AG04449 (cell line): ENCODE results near the gene PLXDC2.
"Not testable (repeated sequence)": the region's sequence is repeated elsewhere in the genome, so short reads cannot be mapped to it uniquely, and the experiment has no call there.

Source experiments
- CTCF ChIA-PET: fragments of 350-600 bp; formaldehyde crosslinking; extraction: SDS; loops from one replicate; lab custom pipeline; 2021; ENCODE audit warnings: antibody characterized with exemption; lab: Yijun Ruan, JAX
- POLR2A ChIA-PET: fragments of 400-600, 350-600 bp; formaldehyde crosslinking; extraction: SDS; loops from one replicate; lab custom pipeline; 2020; ENCODE audit warnings: antibody characterized with exemption, inconsistent platforms; lab: Yijun Ruan, JAX
- DNase-seq: peaks from one replicate; pipeline ENCODE4 v3.0.0-alpha.2; 2010; ENCODE audit warnings: low read depth, low spot score
- H3K4me3 ChIP-seq: 2 replicates; pipeline ENCODE4 v1.5.1; 2011; ENCODE audit warnings: low read depth, mild to moderate bottlenecking, control low read depth, low read length
- TF ChIP-seq, protein P1 (sequence below): IDR thresholded peaks from one replicate; pipeline ENCODE4 v1.5.1; 2011; ENCODE audit warnings: mild to moderate bottlenecking, moderate library complexity, low read length, control low read depth, inconsistent platforms; ENCODE audit not compliant: insufficient read depth; ENCODE audit errors: missing control alignments

The PLXDC2 gene

DNA sequence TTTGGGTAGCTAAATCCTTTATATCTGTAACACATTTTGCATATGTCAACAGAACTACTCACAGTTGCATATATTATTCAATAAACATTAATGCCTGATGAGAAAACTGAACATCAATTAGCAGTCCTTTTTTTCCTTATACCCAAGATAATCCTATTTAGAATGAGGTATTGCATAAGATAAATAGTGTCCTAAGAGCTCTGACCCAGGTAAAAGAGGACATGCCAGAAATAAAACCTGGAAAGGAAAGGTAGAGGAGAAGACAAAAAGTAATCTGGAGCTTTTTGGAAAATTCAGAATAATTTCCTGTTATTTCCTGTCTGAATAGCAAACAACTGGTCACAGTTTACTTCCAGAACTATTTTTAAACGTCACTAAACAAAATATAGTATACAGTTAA, 204.4 kb downstream of the PLXDC2 start:
- ChIA-PET POLR2A (no interaction called here), CTCF (no interaction called here)
- DNase-seq = no peak
- no peak overlapping the region for H3K4me3 ChIP-seq
- TF ChIP-seq, protein P1, sequence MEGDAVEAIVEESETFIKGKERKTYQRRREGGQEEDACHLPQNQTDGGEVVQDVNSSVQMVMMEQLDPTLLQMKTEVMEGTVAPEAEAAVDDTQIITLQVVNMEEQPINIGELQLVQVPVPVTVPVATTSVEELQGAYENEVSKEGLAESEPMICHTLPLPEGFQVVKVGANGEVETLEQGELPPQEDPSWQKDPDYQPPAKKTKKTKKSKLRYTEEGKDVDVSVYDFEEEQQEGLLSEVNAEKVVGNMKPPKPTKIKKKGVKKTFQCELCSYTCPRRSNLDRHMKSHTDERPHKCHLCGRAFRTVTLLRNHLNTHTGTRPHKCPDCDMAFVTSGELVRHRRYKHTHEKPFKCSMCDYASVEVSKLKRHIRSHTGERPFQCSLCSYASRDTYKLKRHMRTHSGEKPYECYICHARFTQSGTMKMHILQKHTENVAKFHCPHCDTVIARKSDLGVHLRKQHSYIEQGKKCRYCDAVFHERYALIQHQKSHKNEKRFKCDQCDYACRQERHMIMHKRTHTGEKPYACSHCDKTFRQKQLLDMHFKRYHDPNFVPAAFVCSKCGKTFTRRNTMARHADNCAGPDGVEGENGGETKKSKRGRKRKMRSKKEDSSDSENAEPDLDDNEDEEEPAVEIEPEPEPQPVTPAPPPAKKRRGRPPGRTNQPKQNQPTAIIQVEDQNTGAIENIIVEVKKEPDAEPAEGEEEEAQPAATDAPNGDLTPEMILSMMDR = no peak

DNA sequence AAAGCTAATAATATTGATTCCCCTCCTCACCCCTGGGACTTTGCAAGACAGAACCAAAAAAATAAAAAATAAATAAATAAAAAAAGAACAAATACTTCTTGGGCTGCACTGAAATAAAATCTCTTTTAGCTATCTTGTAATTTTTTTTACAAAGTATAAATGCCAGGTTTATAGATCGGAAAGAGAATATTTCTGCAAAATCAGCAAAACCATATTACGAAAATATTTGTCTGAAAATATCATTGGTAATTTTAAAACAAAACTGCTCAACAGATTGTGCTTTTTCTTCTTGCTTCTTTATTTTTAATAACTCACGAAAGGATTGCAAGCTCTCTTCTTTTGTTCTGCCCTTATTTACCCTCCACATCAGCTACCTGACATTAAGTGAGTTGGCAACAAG, 213.3 kb downstream of the PLXDC2 start:
- ChIA-PET CTCF (no interaction called here), POLR2A (no interaction called here)
- TF ChIP-seq, protein P1 = no peak
- no peak overlapping the region for H3K4me3 ChIP-seq
- no peak for DNase-seq

DNA sequence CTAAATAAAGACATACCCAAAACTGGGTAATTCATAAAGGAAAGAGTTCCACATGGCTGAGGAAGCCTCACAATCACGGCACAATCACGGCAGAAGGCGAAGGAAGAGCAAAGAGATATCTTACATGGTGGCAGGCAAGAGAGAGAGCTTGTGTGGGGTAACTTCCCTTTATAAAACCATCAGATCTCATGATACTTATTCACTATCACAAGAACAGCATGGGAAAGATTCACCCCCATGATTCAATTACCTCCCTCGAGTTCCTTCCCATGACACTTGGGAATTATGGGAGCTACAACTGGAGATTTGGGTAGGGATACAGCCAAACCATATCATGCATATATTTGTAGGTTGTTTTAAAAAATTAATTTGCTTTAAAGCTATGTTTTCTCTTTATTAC, 217.2 kb downstream of the PLXDC2 start:
- CTCF ChIA-PET = no interaction called here
- POLR2A ChIA-PET = no interaction called here

DNA sequence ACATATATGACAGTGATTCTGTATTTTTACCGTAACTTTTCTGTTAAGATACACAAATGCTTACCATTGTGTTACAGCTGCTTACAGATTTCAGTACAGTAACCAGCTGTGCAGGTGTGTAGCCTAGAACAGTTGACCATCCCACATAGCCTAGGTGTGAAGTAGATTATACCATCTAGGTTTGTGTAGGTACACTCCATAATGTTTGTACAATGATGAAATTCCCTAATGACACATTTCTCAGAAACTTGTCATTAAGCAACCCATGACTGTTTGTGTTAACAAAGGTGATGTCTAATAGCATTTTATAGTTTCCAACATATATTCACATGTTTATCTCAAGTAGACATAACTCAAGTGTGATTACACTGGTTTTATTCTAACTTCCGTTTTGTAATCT, 218.5 kb downstream of the PLXDC2 start:
- no peak overlapping the region for H3K4me3 ChIP-seq
- ChIA-PET POLR2A (no interaction called here), CTCF (no interaction called here)
- DNase-seq = no peak
- TF ChIP-seq, protein P1 = no peak

More for the DNA sequence above, 217.2 kb downstream of the PLXDC2 start:
- H3K4me3 ChIP-seq = no peak overlapping the region
- TF ChIP-seq, protein P1 = no peak
- DNase-seq = no peak

DNA sequence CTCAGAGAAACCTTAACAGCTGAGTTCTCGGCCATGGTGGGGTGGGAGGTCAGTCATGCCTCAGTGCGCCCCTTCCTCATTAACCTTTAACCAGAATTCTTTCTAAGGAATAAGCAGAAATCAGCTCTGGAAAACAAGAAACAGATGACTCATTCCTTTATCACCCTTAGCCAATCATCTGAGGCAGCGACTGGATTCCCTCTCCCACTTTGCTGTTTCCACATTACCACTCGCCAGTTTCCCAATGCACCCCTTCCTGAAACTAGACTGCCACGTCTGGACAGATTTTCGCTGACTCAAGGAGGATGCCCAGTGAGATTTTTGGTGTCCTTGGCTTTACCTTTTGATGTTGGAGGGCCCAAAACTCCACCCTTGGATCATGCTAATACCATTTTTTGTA, 223.8 kb downstream of the PLXDC2 start:
- TF ChIP-seq, protein P1 = no peak
- no peak overlapping the region for H3K4me3 ChIP-seq
- ChIA-PET CTCF (no interaction called here), POLR2A (no interaction called here)
- DNase-seq = no peak

DNA sequence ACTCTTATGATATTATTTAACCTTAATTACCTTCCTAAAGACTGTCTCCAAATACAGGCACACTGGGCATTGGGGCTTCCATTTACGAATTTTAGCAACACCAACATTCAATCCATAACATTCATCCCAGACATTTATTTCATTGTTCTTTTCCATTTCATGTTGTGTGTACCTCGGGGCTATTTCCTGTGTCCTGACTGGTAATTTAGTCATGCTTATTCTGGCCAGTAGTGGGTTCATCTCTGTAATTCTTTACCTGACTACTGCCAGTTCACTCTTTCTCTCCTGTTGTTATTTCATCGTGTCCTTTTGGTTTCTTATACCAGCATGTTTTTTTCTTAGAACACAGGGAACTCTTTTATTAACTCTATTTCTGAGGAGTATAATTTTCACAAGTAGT, 225.7 kb downstream of the PLXDC2 start:
- CTCF ChIA-PET = no interaction called here
- no peak overlapping the region for H3K4me3 ChIP-seq
- POLR2A ChIA-PET = no interaction called here
- TF ChIP-seq, protein P1 = no peak
- no peak for DNase-seq

DNA sequence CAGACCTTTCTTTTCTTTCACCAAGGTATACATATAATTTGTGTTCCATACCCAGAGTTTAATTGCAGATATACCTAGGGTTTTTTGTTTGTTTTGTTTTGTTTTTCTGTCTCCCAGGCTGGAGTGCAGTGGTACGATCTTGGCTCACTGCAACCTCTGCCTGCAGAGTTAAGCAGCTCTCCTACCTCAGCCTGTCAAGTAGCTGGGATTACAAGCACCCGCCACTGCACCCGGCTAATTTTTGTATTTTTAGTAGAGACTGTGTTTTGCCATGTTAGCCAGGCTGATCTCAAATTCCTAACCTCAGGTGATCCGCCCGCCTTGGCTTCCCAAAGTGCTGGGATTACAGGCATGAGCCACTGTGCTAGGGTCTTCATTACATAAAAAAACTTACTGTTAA, 228.9 kb downstream of the PLXDC2 start:
- H3K4me3 ChIP-seq, POLR2A ChIA-PET, DNase-seq, CTCF ChIA-PET: not testable (repeated sequence)
